Lung (tissue), 12 donors: ENCODE measurements around the gene PPIB. TPM values are rescaled to one million over a fixed set of nuclear protein-coding genes. Genes with fewer than 3 reads are reported as not detected.

Experiments used
- ATAC-seq: fragments of 200-7000 bp; cut with Tn5 transposase; one replicate; pipeline ENCODE4 v1.9.1; 2020; ENCODE audit warnings: moderate number of reproducible peaks; ENCODE audit not compliant: insufficient read depth, low FRiP score
- DNase-seq, 3 donors: peaks; one replicate each; pipeline ENCODE4 v3.0.0-alpha.2; 2013 to 2017
- H3K27ac ChIP-seq, 2 donors: one replicate each; pipeline ENCODE4 v1.5.1; 2013; ENCODE audit warnings: mild to moderate bottlenecking in 2 of 2, moderate library complexity in 2 of 2, control low read depth in 1 of 2, inconsistent platforms in 1 of 2, low read depth in 1 of 2, low read length in 1 of 2
- H3K27me3 ChIP-seq, 3 donors: one replicate each; pipeline ENCODE4 v1.5.1; 2013; ENCODE audit warnings: low read length in 2 of 3; ENCODE audit not compliant: control insufficient read depth in 3 of 3, insufficient read depth in 3 of 3
- H3K36me3 ChIP-seq, 4 donors: one replicate each; pipeline ENCODE4 v1.5.1; 2013; ENCODE audit warnings: low read length in 4 of 4, mild to moderate bottlenecking in 1 of 4, moderate library complexity in 1 of 4; ENCODE audit not compliant: control insufficient read depth in 4 of 4, insufficient read depth in 4 of 4
- H3K4me1 ChIP-seq, 5 donors: one replicate each; pipeline ENCODE4 v1.5.1; 2013; ENCODE audit warnings: low read length in 5 of 5, mild to moderate bottlenecking in 2 of 5, moderate library complexity in 1 of 5; ENCODE audit not compliant: control insufficient read depth in 5 of 5, insufficient read depth in 5 of 5
- H3K4me3 ChIP-seq: one replicate; pipeline ENCODE4 v1.5.1; 2013; ENCODE audit warnings: mild to moderate bottlenecking, control low read depth, moderate library complexity
- H3K9ac ChIP-seq, 2 donors: one replicate each; pipeline ENCODE4 v1.5.1; 2013; ENCODE audit warnings: low read length in 2 of 2, control low read depth in 1 of 2; ENCODE audit not compliant: insufficient read depth in 1 of 2
- H3K9me3 ChIP-seq, 4 donors: one replicate each; pipeline ENCODE4 v1.5.1; 2013; ENCODE audit warnings: low read length in 3 of 4, mild to moderate bottlenecking in 1 of 4, moderate library complexity in 1 of 4; ENCODE audit not compliant: control insufficient read depth in 4 of 4, insufficient read depth in 3 of 4
- CTCF ChIP-seq: IDR thresholded peaks from 2 replicates; pipeline ENCODE4 v1.5.1; 2012; ENCODE audit warnings: mild to moderate bottlenecking; ENCODE audit errors: control extremely low read depth, extremely low read depth
- WGBS, 2 donors: extraction: QIAGEN DNeasy Blood & Tissue Kit; methylation state at CpG; one replicate each; pipeline ENCODE4 v1.1.7; 2013; 5-methylcytosine and 5-hydroxymethylcytosine counted together
- polyA plus RNA-seq, 2 donors: library from polyadenylated mRNA; stranded (reverse); fragments of 200-250 nt; gene quantifications; one replicate each; pipeline ENCODE4 v1.2.1, GENCODE V29; 2013
- total RNA-seq, 2 donors: library from RNA; depleted of rRNA in 1 of 2; stranded (reverse); fragments of >200 nt in 1 of 2; gene quantifications; one replicate each; pipeline ENCODE4 v1.2.1, GENCODE V29; 2014 to 2021
- donor health status: control.
- donor health status: control.
- donor health status: Bipolar disorder and iron deficiency.
- donor health status: healthy.
- donor health status: DM: yes; HTN: yes; CAD: no.

Gene PPIB
- total and polyA plus RNA-seq, 4 donors = 213 to 1,077 (median 851) TPM

GRCh38 chr15:64127521-64128270, 35.1 kb downstream of the PPIB start:
- peak; percentile 27 for ATAC-seq
- Histone ChIP-seq H3K4me1 (peaks cover 0 to 4% (median 0%) of the 10 kb centered on the region in 5 donors), H3K9ac (no peak overlapping the region), H3K4me3 (no peak overlapping the region), H3K36me3 (peaks cover 37 to 78% (median 48%) of the 10 kb centered on the region in 4 donors), H3K9me3 (peaks cover 0 to 2% (median 0%) of the 10 kb centered on the region in 4 donors), H3K27me3 (no peaks in the 10 kb centered on the region), H3K27ac (peak overlapping the region in 1 of 2 donors; percentile 56)
- TF ChIP-seq CTCF = no peak
- no peak for DNase-seq
- 70 to 83% methylated on average over 6 of the region's 6 CpGs for WGBS, 2 donors

- WGBS, 2 donors = 77 to 79% methylated on average over 3 of the region's 3 CpGs
- H3K36me3 ChIP-seq = peaks cover 30 to 76% (median 35%) of the 10 kb centered on the region in 4 donors
- peaks cover 0 to 2% (median 0%) of the 10 kb centered on the region in 4 donors for H3K9me3 ChIP-seq
- no peak overlapping the region for H3K27ac ChIP-seq
- TF ChIP-seq CTCF = no peak
- no peak overlapping the region for H3K9ac ChIP-seq
- no peak overlapping the region for H3K4me3 ChIP-seq
- no peak for DNase-seq
- no peaks in the 10 kb centered on the region for H3K27me3 ChIP-seq
- H3K4me1 ChIP-seq = peaks cover 0 to 4% (median 0%) of the 10 kb centered on the region in 5 donors
- no peak for ATAC-seq
Measured at GRCh38 chr15:64125978-64126377, 36.8 kb downstream of the PPIB start.

GRCh38 chr15:64122936-64123351, 39.9 kb downstream of the PPIB start:
- no peak overlapping the region for H3K27ac ChIP-seq
- ATAC-seq (no peak), DNase-seq (no peak)
- peaks cover 0 to 4% (median 0%) of the 10 kb centered on the region in 5 donors for H3K4me1 ChIP-seq
- no peak overlapping the region for H3K4me3 ChIP-seq
- peaks cover 24 to 64% (median 29%) of the 10 kb centered on the region in 4 donors for H3K36me3 ChIP-seq
- no peak overlapping the region for H3K9ac ChIP-seq
- no peaks in the 10 kb centered on the region for H3K27me3 ChIP-seq
- 93 to 98% methylated on average over 3 of the region's 3 CpGs for WGBS, 2 donors
- no peak for TF ChIP-seq CTCF
- peaks cover 0 to 2% (median 0%) of the 10 kb centered on the region in 4 donors for H3K9me3 ChIP-seq
